Endodermal cell (in vitro differentiated cells): ENCODE results near the gene CPED1. TPM values are rescaled to one million over a fixed set of nuclear protein-coding genes. Genes with fewer than 3 reads are reported as not detected.

ENCODE experiments used
- DNase-seq: peaks from one replicate; pipeline ENCODE4 v3.0.0-alpha.2; 2017
- H3K27ac ChIP-seq: 2 replicates; pipeline ENCODE4 v1.5.1; 2013; ENCODE audit warnings: mild to moderate bottlenecking, low read depth, low read length, moderate library complexity
- H3K27me3 ChIP-seq: 2 replicates; pipeline ENCODE4 v1.6.1; 2013; ENCODE audit warnings: mild to moderate bottlenecking, low read length, moderate library complexity; ENCODE audit not compliant: insufficient read depth, control insufficient read depth, poor library complexity, severe bottlenecking
- H3K36me3 ChIP-seq: 2 replicates; pipeline ENCODE4 v1.7.0; 2013; ENCODE audit warnings: mild to moderate bottlenecking, low read length, moderate library complexity; ENCODE audit not compliant: control insufficient read depth, insufficient read depth
- H3K4me1 ChIP-seq: one replicate; pipeline ENCODE4 v1.7.0; 2013; ENCODE audit warnings: low read length; ENCODE audit not compliant: control insufficient read depth, insufficient read depth
- H3K4me3 ChIP-seq: 2 replicates; pipeline ENCODE4 v1.5.1; 2013; ENCODE audit warnings: mild to moderate bottlenecking, low read length, moderate library complexity
- H3K9ac ChIP-seq: 2 replicates; pipeline ENCODE4 v1.6.1; 2013; ENCODE audit warnings: mild to moderate bottlenecking, low read length, moderate library complexity; ENCODE audit not compliant: poor library complexity, severe bottlenecking; ENCODE audit errors: extremely low read depth
- H3K9me3 ChIP-seq: 2 replicates; pipeline ENCODE4 v1.6.1; 2013; ENCODE audit warnings: mild to moderate bottlenecking, low read length, moderate library complexity; ENCODE audit not compliant: control insufficient read depth
- H3K27ac Mint-ChIP-seq: 2 replicates; pipeline ENCODE4 v1.8.0; 2020; ENCODE audit warnings: mixed read lengths
- H3K27me3 Mint-ChIP-seq: 2 replicates; pipeline ENCODE4 v1.8.0; 2021; ENCODE audit warnings: mild to moderate bottlenecking, mixed read lengths; ENCODE audit not compliant: insufficient read depth
- H3K36me3 Mint-ChIP-seq: 2 replicates; pipeline ENCODE4 v1.8.0; 2020; ENCODE audit warnings: low read depth, mixed read lengths
- H3K4me1 Mint-ChIP-seq: 2 replicates; pipeline ENCODE4 v1.8.0; 2020; ENCODE audit warnings: mixed read lengths
- H3K4me3 Mint-ChIP-seq: 2 replicates; pipeline ENCODE4 v1.8.0; 2020; ENCODE audit warnings: mild to moderate bottlenecking, moderate library complexity, mixed read lengths
- H3K9me3 Mint-ChIP-seq: 2 replicates; pipeline ENCODE4 v1.8.0; 2020; ENCODE audit warnings: mild to moderate bottlenecking, mixed read lengths
- CTCF ChIP-seq: fragments of 200-600 bp; sonication (generic); conservative IDR thresholded peaks from 2 replicates; pipeline ENCODE4 v1.5.0; 2021; ENCODE audit warnings: antibody characterized with exemption, mild to moderate bottlenecking
- WGBS, 2 experiments: methylation state at CpG; one replicate each; pipeline versions ENCODE4 v1.1.5 to v1.1.7; 2013; ENCODE audit warnings: missing lambda C conversion rate in 2 of 2, mixed read lengths in 1 of 2; ENCODE audit not compliant: insufficient coverage in 1 of 2, insufficient read length in 1 of 2; 5-methylcytosine and 5-hydroxymethylcytosine counted together
- total RNA-seq, 2 donors: library from RNA; stranded (reverse); fragmentation: NEBNext Ultra II Directional in 1 of 2; extraction: Animal tissue kit (Norgen Biotek cat#: 25700) in 1 of 2; gene quantifications; 2 replicates in 1 of 2; 3 replicates in 1 of 2; pipeline ENCODE4 v1.2.1, GENCODE V29; 2021

The CPED1 gene
- total RNA-seq, 2 donors from 2014 or later = 1.1 TPM; not detected in 1

- H3K4me1 Mint-ChIP-seq = peaks cover 10% of the 10 kb centered on the region
- no peak for DNase-seq
- H3K27ac Mint-ChIP-seq = no peak overlapping the region
- Histone ChIP-seq H3K4me1 (no peaks in the 10 kb centered on the region), H3K36me3 (no peaks in the 10 kb centered on the region), H3K27me3 (no peaks in the 10 kb centered on the region), H3K4me3 (no peak overlapping the region), H3K9ac (no peak overlapping the region), H3K9me3 (peaks cover 2% of the 10 kb centered on the region), H3K27ac (no peak overlapping the region)
- no peaks in the 10 kb centered on the region for H3K36me3 Mint-ChIP-seq
- 96 to 100% methylated on average over 1 to 2 of the region's 2 CpGs for WGBS, 2 experiments
- H3K27me3 Mint-ChIP-seq = no peaks in the 10 kb centered on the region
- no peak overlapping the region for H3K4me3 Mint-ChIP-seq
- no peak for TF ChIP-seq CTCF
- peaks cover 7% of the 10 kb centered on the region for H3K9me3 Mint-ChIP-seq
Observed at GRCh38 chr7:121279060-121279620, 290.6 kb downstream of the CPED1 start.

GRCh38 chr7:121279822-121280221 is 291.3 kb downstream of the CPED1 start:
- Histone ChIP-seq H3K27ac (no peak overlapping the region), H3K36me3 (no peaks in the 10 kb centered on the region), H3K27me3 (no peaks in the 10 kb centered on the region), H3K9ac (no peak overlapping the region), H3K4me3 (no peak overlapping the region), H3K4me1 (no peaks in the 10 kb centered on the region), H3K9me3 (peaks cover 9% of the 10 kb centered on the region)
- no peak for TF ChIP-seq CTCF
- WGBS, 2 experiments = 87 to 94% methylated on average over 3 to 4 of the region's 4 CpGs
- H3K4me3 Mint-ChIP-seq = no peak overlapping the region
- peaks cover 14% of the 10 kb centered on the region for H3K9me3 Mint-ChIP-seq
- no peaks in the 10 kb centered on the region for H3K27me3 Mint-ChIP-seq
- DNase-seq = no peak
- H3K27ac Mint-ChIP-seq = no peak overlapping the region
- H3K4me1 Mint-ChIP-seq = peaks cover 10% of the 10 kb centered on the region
- H3K36me3 Mint-ChIP-seq = peaks cover 3% of the 10 kb centered on the region

- no peak overlapping the region for H3K4me3 Mint-ChIP-seq
- H3K27me3 ChIP-seq = no peaks in the 10 kb centered on the region
- no peak overlapping the region for H3K4me3 ChIP-seq
- H3K4me1 ChIP-seq = no peaks in the 10 kb centered on the region
- TF ChIP-seq CTCF = no peak
- no peaks in the 10 kb centered on the region for H3K36me3 ChIP-seq
- peaks cover 4% of the 10 kb centered on the region for H3K36me3 Mint-ChIP-seq
- no peaks in the 10 kb centered on the region for H3K27me3 Mint-ChIP-seq
- H3K27ac Mint-ChIP-seq = no peak overlapping the region
- H3K9me3 Mint-ChIP-seq = peaks cover 23% of the 10 kb centered on the region
- 88 to 100% methylated on average over 1 of the region's 1 CpG for WGBS, 2 experiments
- no peak for DNase-seq
- no peak overlapping the region for H3K9ac ChIP-seq
- H3K27ac ChIP-seq = no peak overlapping the region
- peaks cover 10% of the 10 kb centered on the region for H3K4me1 Mint-ChIP-seq
- peaks cover 17% of the 10 kb centered on the region for H3K9me3 ChIP-seq
Observed at GRCh38 chr7:121280656-121281055, 292.1 kb downstream of the CPED1 start.
